Right ventricle myocardium inferior (tissue), 1 donor: ENCODE results near the gene NTMT2. TPM values are rescaled to one million over a fixed set of nuclear protein-coding genes. Genes with fewer than 3 reads are reported as not detected.
A peak's percentile ranks its signal among the peaks of the same experiment; 100 is the strongest.
"Not testable (repeated sequence)": the region's sequence is repeated elsewhere in the genome, so short reads cannot be mapped to it uniquely, and the experiment has no call there.

Experiments
- ATAC-seq: fragments of 200-7000 bp; cut with Tn5 transposase; one replicate; pipeline ENCODE4 v1.9.1; 2020; ENCODE audit warnings: mild to moderate bottlenecking, moderate library complexity
- DNase-seq: peaks from one replicate; pipeline ENCODE4 v3.0.0; 2021; ENCODE audit errors: missing footprints
- intact Hi-C: fragments of 100-400 bp; cut with DNase I; formaldehyde crosslinking; loops from one replicate; pipeline ENCODE4 v1.11.0; 2022
- total RNA-seq: library from RNA; stranded (reverse); fragmentation: NEBNext Ultra II Directional; extraction: Animal tissue kit (Norgen Biotek cat#: 25700); gene quantifications from one replicate; pipeline ENCODE4 v1.2.1, GENCODE V29; 2021
- donor health status: DM: no; HTN: yes; CAD: no; lungs with severe emphysema.

NTMT2 gene
- total RNA-seq, 1 donor from 2014 or later: 5.3 TPM

DNA sequence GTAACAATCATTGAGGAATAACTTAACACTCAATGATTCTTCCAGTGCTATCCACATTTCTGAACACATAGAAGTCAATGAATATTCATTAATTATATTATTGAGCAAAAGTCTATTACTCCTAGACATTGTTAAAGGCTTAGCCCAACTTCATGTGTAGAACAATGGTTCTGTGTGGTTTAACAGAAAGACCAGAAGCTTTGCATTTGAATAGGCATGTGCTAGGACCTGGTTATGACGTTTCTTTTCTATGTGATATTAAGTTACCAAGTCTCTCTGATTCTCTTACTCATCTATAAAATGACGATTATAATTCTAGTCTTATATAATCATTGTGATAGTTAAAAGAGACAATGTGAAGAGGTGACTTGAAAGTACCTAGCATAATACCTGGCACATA, 5.2 kb downstream of the NTMT2 start:
- ATAC-seq: no peak
- intact Hi-C loops: loop anchor here (10.0 kb wide), 1 partner anchor 384 kb away; the partner anchor contains the start of gene GORAB
- no peak for DNase-seq

DNA sequence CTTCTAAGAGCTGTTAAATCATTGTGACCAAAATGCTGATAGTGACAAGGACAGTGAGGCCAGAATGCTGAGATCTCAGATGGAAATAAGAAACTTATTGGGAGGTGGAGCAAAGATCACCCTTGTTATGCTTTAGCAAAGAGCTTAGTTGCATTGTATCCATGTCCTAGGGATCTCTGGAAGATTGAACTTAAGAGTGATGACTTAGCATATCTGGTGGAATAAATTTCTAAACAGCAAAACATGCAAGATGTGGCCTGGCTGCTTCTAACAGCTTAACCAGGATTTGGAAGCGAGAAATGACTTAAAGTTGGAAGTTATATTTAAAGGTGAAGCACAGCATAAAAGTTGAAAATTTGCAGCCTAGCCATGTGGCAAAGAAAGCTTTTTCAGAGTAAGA, 7.7 kb downstream of the NTMT2 start:
- intact Hi-C loops: loop anchor here (10.0 kb wide), 1 partner anchor 381 kb away; the partner anchor contains the start of gene GORAB
- DNase-seq: no peak
- no peak for ATAC-seq

DNA sequence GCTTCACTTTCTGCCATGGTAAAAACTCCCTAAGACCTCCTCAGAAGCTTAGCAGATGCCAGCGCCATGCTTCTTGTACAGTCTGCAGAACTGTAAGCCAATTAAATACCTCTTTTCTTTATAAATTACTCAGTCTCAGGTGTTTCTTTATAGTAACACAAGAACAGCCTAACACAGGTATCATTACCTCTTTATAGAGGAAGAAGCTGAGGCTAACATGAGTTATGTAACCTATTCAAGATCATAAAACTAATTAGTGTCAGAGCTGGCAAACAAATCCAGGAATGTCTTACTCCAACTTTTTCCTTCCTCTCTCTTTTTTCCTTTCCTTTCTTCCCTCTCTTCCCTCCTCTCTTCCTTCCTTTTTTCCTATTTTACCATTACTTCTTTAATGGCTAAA, 9.3 kb downstream of the NTMT2 start:
- DNase-seq (no peak), ATAC-seq (no peak)
- intact Hi-C loops: loop anchor here (10.0 kb wide), 1 partner anchor 380 kb away; the partner anchor contains the start of gene GORAB

DNA sequence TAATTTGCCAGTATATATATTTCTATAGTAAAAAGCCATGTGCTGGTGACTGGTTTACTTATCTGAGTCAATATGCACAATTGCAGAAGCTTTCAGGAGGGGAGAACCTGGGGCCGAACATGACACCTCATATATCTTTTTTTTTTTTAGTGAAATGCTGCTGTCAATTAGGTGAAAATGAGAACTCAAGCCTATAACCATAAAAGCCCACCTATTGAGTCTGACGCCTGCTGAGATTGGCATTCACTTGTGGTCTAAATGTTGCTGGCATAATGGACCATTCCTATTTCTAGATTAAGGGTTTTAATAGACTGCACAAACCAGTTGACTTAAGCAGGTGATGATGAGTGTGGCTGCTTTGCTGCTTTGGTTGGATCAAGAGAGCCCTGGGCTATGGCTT, 10.8 kb downstream of the NTMT2 start:
- DNase-seq (no peak), ATAC-seq (no peak)
- intact Hi-C loops: loop anchor here (10.0 kb wide), 1 partner anchor 378 kb away; the partner anchor contains the start of gene GORAB

DNA sequence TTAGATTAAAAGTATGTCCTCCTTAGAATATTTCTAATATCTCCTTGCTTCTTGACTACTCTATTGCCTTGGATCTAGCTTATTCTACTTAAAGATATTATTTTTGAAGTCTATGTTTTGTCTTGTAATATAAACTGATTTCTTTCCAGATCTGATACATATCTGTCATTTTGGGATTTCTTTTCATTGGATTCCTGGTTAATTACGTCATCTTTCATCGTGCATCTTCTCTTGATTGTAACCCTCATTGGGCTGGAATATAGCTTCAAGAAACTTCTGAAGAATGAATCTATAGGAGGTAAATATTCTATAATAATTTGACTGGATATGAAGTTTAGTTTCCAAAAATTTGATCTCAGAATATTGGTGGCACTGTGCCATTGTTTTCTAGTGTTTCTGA, 12.1 kb downstream of the NTMT2 start:
- no peak for DNase-seq
- ATAC-seq: no peak
- intact Hi-C loops: loop anchor here (10.0 kb wide), 1 partner anchor 377 kb away; the partner anchor contains the start of gene GORAB

DNA sequence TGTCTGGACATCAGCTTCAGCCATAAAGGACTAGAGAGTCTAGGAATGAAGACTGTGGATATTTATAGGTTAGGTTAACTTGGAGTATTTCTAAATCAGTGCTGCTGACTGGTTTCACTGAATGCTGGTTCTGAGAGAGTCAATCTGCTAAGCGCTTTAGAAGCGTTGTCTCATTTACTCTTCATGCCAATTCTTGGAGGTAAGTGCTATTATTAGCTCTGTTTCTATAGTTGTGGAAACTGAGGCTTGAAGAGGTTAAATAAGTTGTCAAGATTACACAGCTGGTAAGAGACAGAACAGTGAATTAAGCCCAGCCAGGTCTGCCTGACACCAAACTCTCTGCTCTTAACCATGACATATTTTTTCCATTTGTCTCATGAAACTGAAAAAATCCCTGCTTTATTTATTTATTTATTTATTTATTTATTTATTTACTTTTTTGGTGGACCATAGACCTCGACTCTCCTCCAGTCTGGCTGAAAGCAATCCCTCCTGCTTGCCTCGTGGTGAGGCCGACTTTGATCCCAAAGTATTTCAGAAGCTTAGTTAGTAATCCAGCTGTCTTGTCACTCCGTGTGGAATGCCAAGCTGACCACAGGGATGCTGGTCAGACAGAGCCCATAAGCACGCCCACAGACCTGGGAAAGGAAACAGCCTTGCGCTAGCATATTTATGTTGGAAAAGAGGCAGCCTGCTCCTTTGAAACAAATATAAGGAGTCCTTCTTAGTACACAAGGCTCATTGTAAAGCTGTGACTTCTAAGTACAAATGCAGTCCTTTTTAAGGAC, 16.9 kb downstream of the NTMT2 start:
- ATAC-seq: peak; percentile 62
- intact Hi-C loops: no loop called here
- DNase-seq: peak; percentile 59

DNA sequence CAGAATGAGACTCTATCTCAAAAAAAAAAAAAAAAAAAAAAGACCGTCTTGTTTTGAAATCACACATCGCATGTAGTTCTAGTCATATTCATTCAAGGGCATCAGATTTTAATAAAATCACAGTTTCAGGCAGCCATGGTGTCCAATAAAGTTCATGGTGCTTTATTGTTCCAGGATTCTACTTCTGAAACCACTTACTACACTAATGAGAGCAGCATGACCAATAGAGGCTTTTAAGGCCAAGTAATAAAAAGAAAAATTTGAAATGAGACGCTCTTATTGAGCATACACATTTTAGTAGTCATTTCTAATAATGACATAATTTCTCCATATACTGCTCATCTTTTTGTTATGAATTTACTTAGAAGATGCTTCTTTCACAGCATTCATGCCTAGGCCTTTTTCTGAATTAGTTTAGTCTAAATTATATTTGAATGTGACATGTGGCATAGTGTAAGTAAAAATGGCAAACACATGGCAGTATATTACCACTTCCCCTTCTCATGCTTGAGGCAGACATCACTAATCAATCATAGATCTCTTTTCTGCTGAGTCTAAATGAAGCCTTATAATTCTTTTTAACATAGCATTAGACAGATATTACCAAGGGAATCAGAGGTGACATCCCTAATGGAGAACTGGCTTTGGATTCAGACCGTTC, 18.5 kb downstream of the NTMT2 start:
- DNase-seq: no peak
- intact Hi-C loops: no loop called here
- no peak for ATAC-seq

DNA sequence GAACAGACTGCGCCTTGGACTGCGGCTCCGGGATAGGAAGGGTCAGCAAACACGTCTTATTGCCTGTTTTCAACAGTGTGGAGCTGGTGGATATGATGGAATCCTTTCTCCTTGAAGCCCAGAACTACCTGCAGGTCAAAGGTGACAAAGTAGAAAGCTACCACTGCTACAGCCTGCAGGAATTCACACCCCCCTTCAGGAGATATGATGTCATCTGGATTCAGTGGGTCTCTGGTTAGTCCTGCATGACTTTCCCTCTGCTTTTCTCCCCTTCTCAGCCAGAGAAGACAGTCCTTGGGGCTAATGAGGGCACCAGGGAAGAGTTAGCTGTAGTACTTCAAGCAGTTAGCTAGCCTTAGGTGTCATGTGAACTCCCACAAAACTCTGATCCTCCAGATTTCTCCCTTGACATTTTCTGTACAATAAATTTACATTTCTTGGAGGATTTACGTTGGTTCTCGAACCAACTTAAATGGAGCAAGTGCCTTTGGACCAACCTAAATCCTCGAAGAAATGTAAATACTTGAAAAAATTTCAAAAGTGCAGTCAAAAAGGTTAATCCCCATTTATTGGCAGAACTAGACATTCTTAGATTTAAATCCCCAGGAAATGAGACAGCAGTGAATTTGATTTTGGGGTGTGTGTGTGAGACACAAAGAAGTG, 20.9 kb downstream of the NTMT2 start:
- intact Hi-C loops: no loop called here
- no peak for ATAC-seq
- DNase-seq: no peak

DNA sequence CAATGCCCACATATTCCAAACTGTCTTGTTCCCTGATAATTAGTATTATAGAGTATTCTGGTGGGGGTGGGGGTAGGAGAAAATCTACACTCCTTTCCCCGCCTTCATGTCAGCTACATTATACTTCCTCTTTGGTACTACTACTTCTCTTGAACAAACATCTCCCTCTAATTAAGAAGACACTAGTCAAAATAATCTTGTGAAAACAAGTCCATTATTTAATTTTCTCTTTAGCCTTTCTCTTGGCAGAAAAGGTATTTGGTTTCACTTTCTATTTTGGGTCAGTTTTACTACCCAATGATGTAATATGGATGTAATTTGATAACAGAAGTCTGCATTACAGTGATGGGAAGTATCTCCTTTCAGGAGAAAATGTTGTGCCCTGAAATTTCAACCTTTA, 22.5 kb downstream of the NTMT2 start:
- no peak for DNase-seq
- no peak for ATAC-seq
- intact Hi-C loops: no loop called here

DNA sequence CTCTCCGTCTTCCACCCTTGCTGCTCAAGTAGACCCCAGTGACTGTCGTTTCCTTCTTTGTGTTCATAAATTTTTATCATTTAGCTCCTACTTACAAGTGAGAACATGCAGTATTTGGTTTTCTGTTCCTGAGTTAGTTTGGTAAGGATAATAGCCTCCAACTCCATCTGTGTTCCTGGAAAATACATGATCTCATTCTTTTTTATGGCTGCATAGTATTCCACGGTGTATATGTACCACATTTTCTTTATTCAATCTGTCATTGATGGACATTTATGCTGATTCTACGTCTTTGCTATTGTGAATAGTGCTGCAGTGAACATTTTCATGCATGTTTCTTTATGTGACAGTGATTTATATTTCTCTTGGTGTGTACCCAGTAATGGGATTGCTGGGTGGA, 24.8 kb downstream of the NTMT2 start:
- ATAC-seq, DNase-seq, intact Hi-C loops: not testable (repeated sequence)

DNA sequence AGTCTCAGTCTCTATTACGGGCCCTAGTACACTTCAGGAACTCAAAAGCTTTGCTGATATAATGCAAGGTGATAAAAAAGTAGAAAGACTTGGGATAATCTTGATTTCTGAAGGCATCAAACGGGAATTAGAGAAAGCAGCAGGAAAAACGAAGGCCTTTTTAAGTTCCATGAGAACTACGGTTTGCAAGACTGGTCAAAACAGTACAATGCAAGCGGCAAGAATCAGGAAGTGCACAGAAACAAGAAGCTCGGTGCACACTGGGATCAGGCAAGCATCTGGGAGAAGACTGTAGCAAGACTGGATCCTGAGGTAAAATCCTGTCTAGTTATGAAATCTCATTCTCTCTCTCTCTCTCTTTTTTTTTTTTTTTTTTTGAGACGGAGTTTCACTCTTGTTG, 28.6 kb downstream of the NTMT2 start:
- no peak for DNase-seq
- no peak for ATAC-seq
- intact Hi-C loops: no loop called here

DNA sequence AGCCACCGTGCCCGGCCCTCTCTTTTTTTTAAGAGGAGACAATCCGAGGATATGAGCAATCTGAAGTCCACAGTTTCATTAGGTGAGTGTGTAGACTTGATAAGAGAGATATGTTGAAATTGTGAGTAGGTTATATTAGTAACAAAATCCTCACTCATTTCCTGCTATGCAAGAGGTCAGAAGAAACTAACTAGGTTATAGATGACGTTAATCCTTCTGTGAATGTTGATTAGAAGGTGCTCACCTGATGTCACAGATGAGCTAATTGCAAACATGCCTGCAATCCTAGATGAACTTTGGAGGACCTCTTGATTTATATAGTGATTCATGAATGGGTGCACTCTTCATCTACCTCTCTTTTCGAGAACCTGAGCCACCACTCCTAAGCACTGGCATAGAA, 29.3 kb downstream of the NTMT2 start:
- intact Hi-C loops: no loop called here
- ATAC-seq (no peak), DNase-seq (no peak)

DNA sequence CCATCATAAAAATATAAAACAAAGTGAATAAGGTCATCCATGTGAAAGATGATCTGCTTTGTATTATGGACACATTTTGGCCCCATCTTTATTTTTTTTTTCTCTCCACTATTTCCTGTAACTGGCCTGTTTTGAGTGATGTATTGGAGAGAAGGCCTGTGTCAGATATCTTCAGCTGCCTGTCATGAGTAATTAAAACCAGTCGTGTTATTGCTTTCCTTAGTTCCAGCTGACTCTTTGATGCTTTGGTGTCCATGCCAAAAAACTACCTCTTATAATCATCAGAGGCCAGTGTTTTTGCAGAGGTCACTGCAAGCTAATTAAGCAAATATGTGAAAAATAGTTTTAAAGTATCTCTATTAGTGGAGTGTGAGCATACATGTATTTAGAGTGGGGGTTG, 29.7 kb downstream of the NTMT2 start:
- intact Hi-C loops: no loop called here
- ATAC-seq: no peak
- no peak for DNase-seq

DNA sequence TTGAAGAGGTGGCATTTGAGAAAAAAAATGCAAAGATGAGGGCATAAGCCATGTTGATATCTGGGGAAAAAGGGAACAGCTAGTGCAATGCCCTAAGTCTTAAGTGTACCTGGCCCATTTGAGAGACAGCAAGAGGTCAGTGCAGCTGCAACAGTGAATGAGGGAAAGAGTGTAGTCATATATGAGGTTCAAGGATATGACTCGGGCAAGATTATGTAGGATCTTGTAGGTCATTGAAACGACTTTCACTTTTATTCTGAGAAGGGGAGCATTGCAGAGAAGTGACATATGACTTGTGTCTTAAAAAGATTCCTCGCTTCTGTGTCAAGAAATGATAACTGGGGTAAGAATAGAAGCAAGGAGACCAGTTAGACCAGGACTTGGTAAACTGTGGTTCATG, 31.0 kb downstream of the NTMT2 start:
- no peak for DNase-seq
- intact Hi-C loops: no loop called here
- no peak for ATAC-seq

DNA sequence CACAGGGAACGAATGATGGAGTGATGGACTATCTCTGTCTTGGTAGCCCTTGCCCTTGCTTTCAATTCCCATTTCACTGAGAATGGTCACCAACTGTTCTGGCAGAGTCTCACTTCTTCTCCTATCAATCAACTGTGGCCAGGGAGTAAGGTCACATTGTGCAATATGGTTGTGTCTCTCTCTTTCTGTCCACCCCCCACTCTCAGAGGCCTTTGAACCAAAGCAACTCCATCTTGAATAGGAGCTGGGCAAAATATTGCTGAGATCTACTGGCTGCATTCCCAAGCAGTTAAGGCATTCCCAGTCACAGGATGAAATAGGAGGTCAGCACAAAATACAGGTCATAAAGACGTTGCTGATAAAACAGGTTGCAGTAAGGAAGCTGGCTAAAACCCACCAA, 36.7 kb downstream of the NTMT2 start:
- no peak for DNase-seq
- intact Hi-C loops: no loop called here
- ATAC-seq: no peak

DNA sequence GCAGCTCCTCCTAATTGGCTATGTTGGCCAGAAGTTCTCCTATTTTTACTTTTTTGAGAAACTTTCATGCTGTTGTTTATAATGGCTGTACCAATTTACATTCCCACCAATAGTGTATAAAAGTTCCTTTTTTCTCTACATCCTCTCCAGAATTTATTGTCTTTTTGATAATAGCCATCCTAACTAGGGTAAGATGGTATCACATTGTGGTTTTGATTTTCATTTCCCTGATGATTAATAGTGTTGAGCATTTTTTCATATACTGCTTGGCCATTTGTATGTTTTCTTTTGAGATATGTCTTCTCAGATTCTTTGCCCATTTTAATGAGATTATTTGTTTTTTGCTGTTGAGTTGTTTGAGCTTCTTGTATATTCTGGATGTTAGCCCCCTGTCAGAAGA, 46.8 kb downstream of the NTMT2 start:
- intact Hi-C loops: no loop called here
- ATAC-seq (no peak), DNase-seq (no peak)

DNA sequence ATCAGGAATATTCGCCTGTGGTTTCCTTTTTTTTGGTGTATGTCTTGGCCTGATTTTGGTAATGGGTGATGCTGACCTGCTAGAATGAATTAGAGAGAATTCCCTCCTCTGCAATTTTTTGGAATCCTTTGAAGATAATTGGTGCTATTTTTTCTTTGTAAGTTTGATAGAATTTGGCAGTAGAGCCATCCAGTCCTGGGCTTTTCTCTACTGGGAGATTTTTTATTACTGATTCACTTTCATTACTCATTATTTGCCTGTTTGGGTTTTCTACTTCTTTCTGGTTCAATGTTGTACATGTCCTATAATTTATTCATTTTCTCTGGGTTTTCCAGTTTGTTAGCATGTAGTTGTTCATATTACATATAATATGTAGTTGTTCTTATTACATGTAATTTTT, 48.7 kb downstream of the NTMT2 start:
- no peak for ATAC-seq
- intact Hi-C loops: no loop called here
- no peak for DNase-seq

DNA sequence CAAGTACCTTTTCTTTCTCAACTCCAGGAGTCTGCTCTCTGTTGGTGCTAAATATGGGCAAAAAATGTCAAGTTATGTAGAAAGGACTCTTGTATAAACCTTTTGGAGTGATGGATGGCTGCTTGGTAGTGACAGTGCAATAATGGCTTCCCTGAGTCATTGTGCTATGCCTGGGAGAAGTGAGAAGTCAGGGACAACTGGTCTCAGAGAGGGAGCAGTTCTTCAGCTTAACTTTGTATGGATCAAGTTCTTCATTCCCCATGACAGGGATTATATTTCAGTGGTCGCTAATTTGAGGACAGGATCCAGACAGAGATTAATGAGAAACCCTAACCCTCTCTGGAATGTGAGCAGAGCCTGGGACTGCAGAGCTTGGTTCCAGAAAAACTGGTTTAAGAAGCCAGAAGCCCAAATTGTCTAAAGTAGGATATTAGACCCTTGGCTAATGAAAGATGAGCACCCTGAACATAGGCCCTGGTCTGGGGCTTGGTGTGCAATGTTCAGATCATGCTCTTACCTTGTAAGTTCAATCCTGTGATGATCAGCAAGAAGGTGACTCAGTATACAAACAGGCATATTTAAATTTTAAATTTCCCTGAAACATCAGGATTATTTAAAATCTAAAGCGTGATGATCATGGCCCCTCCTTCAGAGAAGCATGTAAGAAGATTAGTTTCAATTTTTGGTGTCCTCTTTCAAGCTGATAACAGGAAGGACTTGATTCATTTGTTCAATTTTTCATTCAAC, 50.9 kb downstream of the NTMT2 start:
- intact Hi-C loops: no loop called here
- no peak for ATAC-seq
- DNase-seq: no peak

DNA sequence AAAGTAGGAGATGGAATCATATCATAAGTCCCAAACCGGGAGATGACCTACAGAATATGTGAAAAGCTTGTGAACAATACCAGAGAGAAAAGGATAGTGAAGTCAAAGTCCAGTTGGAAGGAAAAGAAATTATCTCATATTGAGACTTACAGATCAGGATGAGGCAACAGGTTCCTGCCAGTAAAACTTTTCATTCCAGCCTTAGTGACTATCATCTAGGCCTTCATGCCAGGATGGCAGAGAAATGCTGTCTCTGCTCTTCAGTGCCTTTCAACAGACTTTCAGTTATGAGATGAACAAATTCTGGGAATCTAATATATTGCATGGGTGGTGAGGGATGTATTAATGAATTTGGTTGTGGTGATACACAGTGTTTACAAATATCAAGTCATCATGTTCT, 52.3 kb downstream of the NTMT2 start:
- DNase-seq (no peak), ATAC-seq (no peak)
- intact Hi-C loops: no loop called here
